ENCODE results near the gene C12orf42.
A peak's percentile ranks its signal among the peaks of the same experiment; 100 is the strongest.

C12orf42 gene

GRCh38 chr12:103495469-103496456 is at the start of gene C12orf42:
Gene C12orf42 (minus strand): TSS chr12:103495968. CDS start chr12:103478426, 17,542 bp downstream.
- DNase-seq (ENCODE audit: insufficient read length, low spot score), result peak; percentile 49

GRCh38 chr12:103542078-103542477 is 46.3 kb upstream of the C12orf42 start:
- DNase-seq (ENCODE audit: insufficient read length, low spot score) (no peak), FAIRE-seq (no peak)

More at GRCh38 chr12:103495469-103496456, at the start of gene C12orf42:
- peak; percentile 86 for FAIRE-seq

- DNase-seq (ENCODE audit: insufficient read length, low spot score) (no peak), FAIRE-seq (no peak)
These were observed 44.6 kb upstream of the C12orf42 start for GRCh38 chr12:103540319-103540718.

- FAIRE-seq, result no peak
These were observed 42.6 kb upstream of the C12orf42 start for GRCh38 chr12:103538397-103538796.

GRCh38 chr12:103530307-103531066 is 34.7 kb upstream of the C12orf42 start:
- DNase-seq (ENCODE audit: insufficient read length, low spot score), result no peak
- FAIRE-seq, result no peak

More at GRCh38 chr12:103538397-103538796, 42.6 kb upstream of the C12orf42 start:
- no peak for DNase-seq (ENCODE audit: insufficient read length, low spot score)

- FAIRE-seq (no peak), DNase-seq (ENCODE audit: insufficient read length, low spot score) (no peak)
These were observed 33.5 kb upstream of the C12orf42 start for GRCh38 chr12:103529306-103529705.

- DNase-seq (ENCODE audit: insufficient read length, low spot score) (no peak), FAIRE-seq (no peak)
These were observed 28.6 kb upstream of the C12orf42 start for GRCh38 chr12:103524238-103524875.

GRCh38 chr12:103523771-103524170 is 28.0 kb upstream of the C12orf42 start:
- FAIRE-seq (no peak), DNase-seq (ENCODE audit: insufficient read length, low spot score) (no peak)

GRCh38 chr12:103520686-103521215 is 25.0 kb upstream of the C12orf42 start:
- no peak for DNase-seq (ENCODE audit: insufficient read length, low spot score)
- FAIRE-seq, result no peak

GRCh38 chr12:103519632-103520031 is 23.9 kb upstream of the C12orf42 start:
- DNase-seq (ENCODE audit: insufficient read length, low spot score), result no peak
- no peak for FAIRE-seq

GRCh38 chr12:103518899-103519298 is 23.1 kb upstream of the C12orf42 start:
- FAIRE-seq (peak; percentile 49), DNase-seq (ENCODE audit: insufficient read length, low spot score) (no peak)

GRCh38 chr12:103517161-103517560 is 21.4 kb upstream of the C12orf42 start:
- DNase-seq (ENCODE audit: insufficient read length, low spot score) (no peak), FAIRE-seq (no peak)

GRCh38 chr12:103515341-103515740 is 19.6 kb upstream of the C12orf42 start:
- FAIRE-seq, result no peak

GRCh38 chr12:103513875-103514274 is 18.1 kb upstream of the C12orf42 start:
- no peak for DNase-seq (ENCODE audit: insufficient read length, low spot score)
- FAIRE-seq, result no peak

More at GRCh38 chr12:103515341-103515740, 19.6 kb upstream of the C12orf42 start:
- no peak for DNase-seq (ENCODE audit: insufficient read length, low spot score)

GRCh38 chr12:103505371-103506236 is 9.8 kb upstream of the C12orf42 start:
- peak; percentile 38 for DNase-seq (ENCODE audit: insufficient read length, low spot score)
- peak; percentile 99 for FAIRE-seq

GRCh38 chr12:103504606-103505005 is 8.8 kb upstream of the C12orf42 start:
- FAIRE-seq (no peak), DNase-seq (ENCODE audit: insufficient read length, low spot score) (no peak)

GRCh38 chr12:103503546-103504480 is 8.0 kb upstream of the C12orf42 start:
- DNase-seq (ENCODE audit: insufficient read length, low spot score), result no peak
- FAIRE-seq, result no peak

GRCh38 chr12:103501447-103501846 is 5.7 kb upstream of the C12orf42 start:
- no peak for FAIRE-seq
- DNase-seq (ENCODE audit: insufficient read length, low spot score), result no peak

GRCh38 chr12:103499571-103499970 is 3.8 kb upstream of the C12orf42 start:
- DNase-seq (ENCODE audit: insufficient read length, low spot score) (no peak), FAIRE-seq (no peak)

Data from GM19239 (cell line).